Naive thymus-derived CD4-positive, alpha-beta T cell (primary cell): ENCODE data around the gene BAIAP2. TPM values are rescaled to one million over a fixed set of nuclear protein-coding genes. Genes with fewer than 3 reads are reported as not detected.

ENCODE experiments used
- ATAC-seq: fragments of 150-1000 bp; cut with Tn5 transposase; 2 replicates; pipeline ENCODE4 v1.10.0; 2021; ENCODE audit warnings: mild to moderate bottlenecking, moderate library complexity
- CTCF ChIA-PET: fragments of 350-600 bp; sonication (Branson Sonifier 250); formaldehyde crosslinking; loops from one replicate; lab custom pipeline; 2021; ENCODE audit warnings: antibody characterized with exemption; lab: Charles Lee
- POLR2A ChIA-PET: fragments of 350-600 bp; sonication (Branson Sonifier 250); formaldehyde crosslinking; loops from one replicate; lab custom pipeline; 2021; ENCODE audit warnings: antibody characterized with exemption, inconsistent platforms; lab: Charles Lee
- DNase-seq, 9 donors: peaks; one replicate each; pipeline versions ENCODE4 v3.0.0 to v3.0.0-alpha.2; 2020 to 2022; ENCODE audit warnings: mixed read lengths in 1 of 9
- H3K27ac ChIP-seq: one replicate; pipeline ENCODE4 v1.7.0; 2013; ENCODE audit warnings: mild to moderate bottlenecking, low read depth, low read length, moderate library complexity
- H3K27me3 ChIP-seq, 2 donors: one replicate each; pipeline ENCODE4 v1.7.0; 2013; ENCODE audit warnings: low read length in 2 of 2, mild to moderate bottlenecking in 2 of 2, moderate library complexity in 2 of 2; ENCODE audit not compliant: control insufficient read depth in 2 of 2, insufficient read depth in 2 of 2
- H3K36me3 ChIP-seq, 3 experiments: 1 replicate in 2 of 3; 2 replicates in 1 of 3; pipeline ENCODE4 v1.7.0; 2013; ENCODE audit warnings: low read length in 3 of 3, mild to moderate bottlenecking in 3 of 3, moderate library complexity in 1 of 3; ENCODE audit not compliant: insufficient read depth in 3 of 3, control insufficient read depth in 2 of 3
- H3K4me1 ChIP-seq, 2 donors: one replicate each; pipeline ENCODE4 v1.7.0; 2013; ENCODE audit warnings: low read length in 2 of 2, mild to moderate bottlenecking in 2 of 2, moderate library complexity in 1 of 2; ENCODE audit not compliant: control insufficient read depth in 2 of 2, insufficient read depth in 2 of 2
- H3K4me3 ChIP-seq: 2 replicates; pipeline ENCODE4 v1.7.0; 2013; ENCODE audit warnings: mild to moderate bottlenecking, low read length
- H3K9me3 ChIP-seq, 3 experiments: 1 replicate in 2 of 3; 2 replicates in 1 of 3; pipeline ENCODE4 v1.7.0; 2013; ENCODE audit warnings: low read length in 3 of 3; ENCODE audit not compliant: control insufficient read depth in 2 of 3
- H3K27ac Mint-ChIP-seq, 9 donors: one replicate each; pipeline ENCODE4 v1.8.0; 2020 to 2022; ENCODE audit warnings: mixed read lengths in 9 of 9, mild to moderate bottlenecking in 8 of 9, moderate library complexity in 5 of 9, inconsistent platforms in 2 of 9
- H3K27me3 Mint-ChIP-seq, 5 donors: one replicate each; pipeline ENCODE4 v1.8.0; 2021 to 2022; ENCODE audit warnings: mixed read lengths in 5 of 5, mild to moderate bottlenecking in 1 of 5
- H3K36me3 Mint-ChIP-seq, 5 donors: one replicate each; pipeline ENCODE4 v1.8.0; 2020 to 2022; ENCODE audit warnings: mixed read lengths in 5 of 5, mild to moderate bottlenecking in 3 of 5, inconsistent platforms in 1 of 5
- H3K4me1 Mint-ChIP-seq, 7 donors: one replicate each; pipeline ENCODE4 v1.8.0; 2020 to 2022; ENCODE audit warnings: mixed read lengths in 7 of 7, mild to moderate bottlenecking in 3 of 7, inconsistent platforms in 1 of 7
- H3K4me3 Mint-ChIP-seq, 10 donors: one replicate each; pipeline ENCODE4 v1.8.0; 2020 to 2022; ENCODE audit warnings: mild to moderate bottlenecking in 10 of 10, mixed read lengths in 10 of 10, moderate library complexity in 6 of 10, inconsistent platforms in 2 of 10
- H3K9me3 Mint-ChIP-seq, 11 donors: one replicate each; pipeline ENCODE4 v1.8.0; 2020 to 2022; ENCODE audit warnings: mixed read lengths in 11 of 11, mild to moderate bottlenecking in 4 of 11, inconsistent platforms in 1 of 11, moderate library complexity in 1 of 11
- intact Hi-C, 2 donors: fragments of 100-400 bp; cut with micrococcal nuclease; formaldehyde crosslinking; loops; one replicate each; pipeline ENCODE4 v1.15.1; 2023
- polyA plus RNA-seq, 2 donors: library from polyadenylated mRNA; unstranded; fragments of 300-500 nt; fragmentation: Illumina TruSeq; gene quantifications; one replicate each; pipeline ENCODE4 v1.2.3, GENCODE V29; 2021
- total RNA-seq, 6 experiments: library from RNA in 5 of 6; stranded (reverse) in 5 of 6; gene quantifications; 1 replicate in 5 of 6; 2 replicates in 1 of 6; pipeline ENCODE4 v1.2.3 and lab custom pipeline; 2021 to 2026

The BAIAP2 gene
- total and polyA plus RNA-seq, 7 experiments from 2014 or later = 3.2 to 13.7 (median 7.4) TPM

DNA sequence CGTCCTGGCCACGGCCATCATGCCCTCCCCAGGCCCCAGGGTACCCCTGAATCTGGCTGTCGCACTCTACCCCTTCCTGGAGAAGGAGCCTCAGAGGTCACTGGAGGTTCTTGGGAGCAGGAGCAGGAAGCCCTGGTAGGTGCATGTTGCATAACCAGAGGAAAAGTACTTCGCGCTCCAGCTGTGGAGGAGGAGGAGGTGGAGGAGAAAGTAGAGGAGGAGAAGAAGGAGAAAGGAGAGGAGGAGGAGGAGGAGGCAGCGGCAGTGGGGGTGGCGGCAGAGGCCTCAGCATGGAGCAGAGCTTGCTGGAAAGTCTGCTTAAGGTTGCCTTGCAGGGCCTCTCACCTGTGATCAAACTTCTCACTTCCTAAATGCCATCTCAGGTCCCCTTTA lies 61.8 kb downstream of the BAIAP2 start:
- Mint-ChIP-seq H3K27ac (no peak overlapping the region), H3K4me3 (peak overlapping the region in 2 of 10 donors; percentile 14 to 59), H3K36me3 (no peaks in the 10 kb centered on the region), H3K27me3 (peaks cover 0 to 5% (median 0%) of the 10 kb centered on the region in 5 donors), H3K4me1 (peaks cover 9 to 17% (median 12%) of the 10 kb centered on the region in 7 donors), H3K9me3 (peaks cover 0 to 2% (median 0%) of the 10 kb centered on the region in 11 donors)
- DNase-seq (no peak), ATAC-seq (no peak)
- H3K4me3 ChIP-seq = no peak overlapping the region
- intact Hi-C loops = no loop called here
- POLR2A ChIA-PET = no interaction called here
- no peaks in the 10 kb centered on the region for H3K36me3 ChIP-seq
- H3K27me3 ChIP-seq = no peaks in the 10 kb centered on the region
- CTCF ChIA-PET = no interaction called here
- no peaks in the 10 kb centered on the region for H3K9me3 ChIP-seq
- no peak overlapping the region for H3K27ac ChIP-seq
- peaks cover 35 to 46% of the 10 kb centered on the region in 2 donors for H3K4me1 ChIP-seq

DNA sequence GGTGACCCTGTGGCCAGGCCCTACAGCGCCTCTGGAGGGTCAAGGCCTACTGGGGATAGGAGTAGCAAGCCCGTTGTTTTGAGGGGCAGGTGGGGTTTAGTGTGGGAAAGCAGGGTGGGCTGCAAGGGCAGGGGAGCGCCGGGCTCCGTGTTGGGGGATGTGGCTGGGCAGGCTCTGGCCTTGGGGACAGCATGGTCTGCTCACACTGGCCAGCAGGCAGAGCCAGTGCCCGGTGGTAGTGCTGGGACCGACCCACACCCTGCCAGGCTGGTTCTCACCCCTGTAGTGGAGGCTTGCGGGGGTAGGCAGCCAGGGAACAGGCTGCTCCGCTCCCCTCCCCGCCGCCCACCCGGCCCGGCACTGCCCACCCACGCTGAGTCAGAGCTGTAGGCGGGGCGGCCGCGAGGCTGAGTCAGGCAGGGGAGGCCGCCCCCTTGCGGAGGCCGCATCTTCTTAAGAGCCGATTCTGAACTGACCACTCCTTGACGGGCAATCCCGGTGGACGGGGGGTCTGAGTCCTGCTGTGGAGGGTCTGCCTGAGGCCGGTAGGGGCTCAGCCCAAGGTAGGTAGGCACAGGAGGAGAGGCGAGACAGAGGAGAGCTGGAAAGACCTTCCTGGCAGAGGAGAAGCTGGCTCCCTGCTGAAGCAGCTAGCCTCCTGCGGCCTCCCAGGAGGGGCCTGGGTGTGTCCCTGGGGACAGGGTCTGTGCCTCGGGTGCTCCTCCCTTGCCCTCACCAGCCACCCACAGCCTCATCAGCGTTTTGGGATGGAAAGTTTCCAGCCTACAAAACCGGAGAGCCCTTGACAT lies 62.4 kb downstream of the BAIAP2 start:
- peak in 1 of 9 donors; percentile 67 for DNase-seq
- Histone ChIP-seq H3K4me1 (peaks cover 35 to 46% of the 10 kb centered on the region in 2 donors), H3K4me3 (no peak overlapping the region), H3K27me3 (no peaks in the 10 kb centered on the region), H3K9me3 (no peaks in the 10 kb centered on the region), H3K36me3 (no peaks in the 10 kb centered on the region), H3K27ac (no peak overlapping the region)
- POLR2A ChIA-PET = no interaction called here
- Mint-ChIP-seq H3K4me3 (peak overlapping the region in 2 of 10 donors; percentile 14 to 59), H3K27ac (no peak overlapping the region), H3K36me3 (no peaks in the 10 kb centered on the region), H3K9me3 (peaks cover 0 to 2% (median 0%) of the 10 kb centered on the region in 11 donors), H3K27me3 (peaks cover 0 to 5% (median 0%) of the 10 kb centered on the region in 5 donors), H3K4me1 (peaks cover 9 to 17% (median 12%) of the 10 kb centered on the region in 7 donors)
- intact Hi-C loops = no loop called here
- no peak for ATAC-seq
- CTCF ChIA-PET = no interaction called here

- CTCF ChIA-PET = no interaction called here
- no peak overlapping the region for H3K4me3 ChIP-seq
- Mint-ChIP-seq H3K36me3 (no peaks in the 10 kb centered on the region), H3K27me3 (peaks cover 0 to 5% (median 0%) of the 10 kb centered on the region in 5 donors), H3K27ac (no peak overlapping the region), H3K9me3 (peaks cover 0 to 2% (median 0%) of the 10 kb centered on the region in 11 donors), H3K4me1 (peaks cover 9 to 17% (median 12%) of the 10 kb centered on the region in 7 donors), H3K4me3 (no peak overlapping the region)
- H3K9me3 ChIP-seq = no peaks in the 10 kb centered on the region
- peaks cover 35 to 46% of the 10 kb centered on the region in 2 donors for H3K4me1 ChIP-seq
- intact Hi-C loops = no loop called here
- H3K27me3 ChIP-seq = no peaks in the 10 kb centered on the region
- DNase-seq (no peak), ATAC-seq (no peak)
- POLR2A ChIA-PET = no interaction called here
- no peak overlapping the region for H3K27ac ChIP-seq
- no peaks in the 10 kb centered on the region for H3K36me3 ChIP-seq
Observed at GRCh38 chr17:81097943-81098308, 63.0 kb downstream of the BAIAP2 start.

- H3K36me3 ChIP-seq = no peaks in the 10 kb centered on the region
- no peak for ATAC-seq
- ChIA-PET POLR2A (no interaction called here), CTCF (interaction anchor here (1.2 to 1.5 kb wide), 2 partner anchors 74 to 76 kb away, joined by 3 to 4 read pairs; no protein-coding TSS in a partner anchor)
- Mint-ChIP-seq H3K36me3 (no peaks in the 10 kb centered on the region), H3K9me3 (peaks cover 0 to 2% (median 0%) of the 10 kb centered on the region in 11 donors), H3K4me3 (no peak overlapping the region), H3K27ac (no peak overlapping the region), H3K27me3 (no peaks in the 10 kb centered on the region), H3K4me1 (peaks cover 2 to 10% (median 7%) of the 10 kb centered on the region in 7 donors)
- no peak for DNase-seq
- peaks cover 26 to 37% of the 10 kb centered on the region in 2 donors for H3K4me1 ChIP-seq
- H3K27ac ChIP-seq = no peak overlapping the region
- intact Hi-C loops = no loop called here
- no peaks in the 10 kb centered on the region for H3K27me3 ChIP-seq
- no peak overlapping the region for H3K4me3 ChIP-seq
- H3K9me3 ChIP-seq = no peaks in the 10 kb centered on the region
Observed at GRCh38 chr17:81099888-81100287, 64.9 kb downstream of the BAIAP2 start.

- intact Hi-C loops = loop anchor here (1.0 kb wide), 7 partner anchors 65 to 673 kb away; partner anchors contain the start of gene BAIAP2 (in 1 of the 2)
- Mint-ChIP-seq H3K27ac (no peak overlapping the region), H3K4me3 (no peak overlapping the region), H3K4me1 (peaks cover 0 to 7% (median 3%) of the 10 kb centered on the region in 7 donors), H3K36me3 (no peaks in the 10 kb centered on the region), H3K27me3 (no peaks in the 10 kb centered on the region), H3K9me3 (peaks cover 0 to 2% (median 0%) of the 10 kb centered on the region in 11 donors)
- H3K36me3 ChIP-seq = no peaks in the 10 kb centered on the region
- CTCF ChIA-PET = interaction anchor here (1.2 kb wide), 1 partner anchor 75 kb away, joined by 3 read pairs; no protein-coding TSS in a partner anchor
- H3K27me3 ChIP-seq = no peaks in the 10 kb centered on the region
- peaks cover 20 to 29% of the 10 kb centered on the region in 2 donors for H3K4me1 ChIP-seq
- H3K9me3 ChIP-seq = no peaks in the 10 kb centered on the region
- POLR2A ChIA-PET = interaction anchor here (0.6 kb wide), 1 partner anchor 872 kb away, joined by 4 read pairs; no protein-coding TSS in a partner anchor
- ATAC-seq = no peak
- no peak overlapping the region for H3K27ac ChIP-seq
- no peak overlapping the region for H3K4me3 ChIP-seq
- no peak for DNase-seq
Observed at GRCh38 chr17:81100668-81101067, 65.7 kb downstream of the BAIAP2 start.

- Mint-ChIP-seq H3K27ac (no peak overlapping the region), H3K36me3 (no peaks in the 10 kb centered on the region), H3K27me3 (no peaks in the 10 kb centered on the region)
Observed at GRCh38 chr17:81101614-81102306, 66.8 kb downstream of the BAIAP2 start.

More at GRCh38 chr17:81101614-81102306, 66.8 kb downstream of the BAIAP2 start:
- intact Hi-C loops = loop anchor here (1.0 kb wide), 7 partner anchors 66 to 674 kb away; partner anchors contain the start of gene BAIAP2 (in 1 of the 2)
- ChIA-PET POLR2A (interaction anchor here (0.7 to 1.0 kb wide), 2 partner anchors 78 to 99 kb away, joined by 3 to 5 read pairs; no protein-coding TSS in a partner anchor), CTCF (interaction anchor here (0.5 to 1.9 kb wide), 9 partner anchors 15 to 1309 kb away, joined by 3 to 16 read pairs (median 3); no protein-coding TSS in a partner anchor)
- no peak overlapping the region for H3K27ac ChIP-seq
- peaks cover 10 to 20% of the 10 kb centered on the region in 2 donors for H3K4me1 ChIP-seq
- peaks cover 0 to 3% (median under 1%) of the 10 kb centered on the region in 7 donors for H3K4me1 Mint-ChIP-seq
- peaks cover 0 to under 1% (median 0%) of the 10 kb centered on the region in 11 donors for H3K9me3 Mint-ChIP-seq
- H3K9me3 ChIP-seq = no peaks in the 10 kb centered on the region
- H3K4me3 ChIP-seq = no peak overlapping the region
- H3K27me3 ChIP-seq = no peaks in the 10 kb centered on the region
- H3K4me3 Mint-ChIP-seq = no peak overlapping the region
- peak; percentile 81 to 93 (median 90) for DNase-seq
- no peaks in the 10 kb centered on the region for H3K36me3 ChIP-seq
- peak; percentile 100 for ATAC-seq
